Endothelial cell of umbilical vein (primary cell): ENCODE results near the gene DNAJC17. TPM values are rescaled to one million over a fixed set of nuclear protein-coding genes. Genes with fewer than 3 reads are reported as not detected.

Source experiments
- BruUV-seq: library from RNA; stranded (reverse); fragments of 400-500 nt; replicated peaks from 2 replicates; lab custom pipeline; 2021; lab: Mats Ljungman, UMichigan
- CTCF ChIA-PET: fragments of 300-600, 350-600 bp; sonication (Branson Sonifier 250); formaldehyde crosslinking; loops from one replicate; lab custom pipeline; 2021; ENCODE audit warnings: antibody characterized with exemption, inconsistent platforms; lab: Charles Lee
- POLR2A ChIA-PET: fragments of 300-600, 350-600 bp; sonication (Branson Sonifier 250); formaldehyde crosslinking; loops from one replicate; lab custom pipeline; 2021; ENCODE audit warnings: antibody characterized with exemption, inconsistent platforms; lab: Charles Lee
- DNase-seq: peaks from one replicate; pipeline ENCODE4 v3.0.0-alpha.2; 2011; ENCODE audit warnings: low read depth, low spot score
- FAIRE-seq: peaks from 2 replicates; lab custom pipeline; 2011; peaks lifted over from hg19 to GRCh38; lab: Jason Lieb, UNC
- H2AFZ ChIP-seq: 2 replicates; pipeline ENCODE4 v1.6.0; 2012; ENCODE audit warnings: low read depth, low read length, control low read depth, inconsistent platforms
- H3K27ac ChIP-seq: 2 replicates; pipeline ENCODE4 v1.5.1; 2011; ENCODE audit warnings: low read depth, mild to moderate bottlenecking, control low read depth, low read length, moderate library complexity; ENCODE audit not compliant: insufficient read depth
- H3K27me3 ChIP-seq, 2 experiments: 2 replicates each; pipeline versions ENCODE4 v1.6.0 to v1.6.1; 2011; ENCODE audit warnings: low read length in 2 of 2, mixed read lengths in 1 of 2; ENCODE audit not compliant: control insufficient read depth in 2 of 2, insufficient read depth in 2 of 2
- H3K36me3 ChIP-seq, 2 experiments: 2 replicates in 1 of 2; 3 replicates in 1 of 2; pipeline ENCODE4 v1.5.1; 2011; ENCODE audit warnings: low read length in 2 of 2, mild to moderate bottlenecking in 1 of 2, moderate library complexity in 1 of 2; ENCODE audit not compliant: control insufficient read depth in 2 of 2, insufficient read depth in 2 of 2; ENCODE audit errors: extremely low read depth in 1 of 2
- H3K4me1 ChIP-seq: 3 replicates; pipeline ENCODE4 v1.5.1; 2011; ENCODE audit warnings: mild to moderate bottlenecking, low read length; ENCODE audit not compliant: control insufficient read depth, insufficient read depth; ENCODE audit errors: extremely low read depth
- H3K4me2 ChIP-seq: 2 replicates; pipeline ENCODE4 v1.6.1; 2011; ENCODE audit warnings: low read length, control low read depth, mixed read lengths; ENCODE audit not compliant: insufficient read depth
- H3K4me3 ChIP-seq, 3 experiments: fragments of 200-600 bp in 1 of 3; sonication (generic), shearing (Covaris generic) in 1 of 3; replicated peaks in 1 of 3; 2 replicates each; pipeline ENCODE4 v1.5.1; 2011 to 2016; ENCODE audit warnings: control low read depth in 3 of 3, low read length in 3 of 3, mild to moderate bottlenecking in 2 of 3, inconsistent platforms in 1 of 3, low read depth in 1 of 3, moderate library complexity in 1 of 3; ENCODE audit not compliant: insufficient read depth in 1 of 3
- H3K79me2 ChIP-seq: 2 replicates; pipeline ENCODE4 v1.6.0; 2012; ENCODE audit warnings: low read length, inconsistent platforms; ENCODE audit not compliant: control insufficient read depth, insufficient read depth
- H3K9ac ChIP-seq: replicated peaks from 2 replicates; pipeline ENCODE3; 2011; ENCODE audit warnings: low read length, control low read depth; ENCODE audit not compliant: insufficient read depth; ENCODE audit errors: extremely low read depth
- H3K9me1 ChIP-seq: replicated peaks from 3 replicates; pipeline ENCODE4 v1.6.0; 2011; ENCODE audit warnings: mild to moderate bottlenecking, low read length; ENCODE audit not compliant: control insufficient read depth, insufficient read depth; ENCODE audit errors: extremely low read depth
- H3K9me3 ChIP-seq: replicated peaks from 2 replicates; pipeline ENCODE4 v1.5.1; 2012; ENCODE audit warnings: low read length, inconsistent platforms; ENCODE audit not compliant: control insufficient read depth, insufficient read depth
- H4K20me1 ChIP-seq: replicated peaks from 2 replicates; pipeline ENCODE3; 2011; ENCODE audit warnings: mild to moderate bottlenecking, low read length; ENCODE audit not compliant: control insufficient read depth, insufficient read depth; ENCODE audit errors: extremely low read depth
- CTCF ChIP-seq, 2 donors: IDR thresholded peaks; 1 replicate in 1 of 2; 2 replicates in 1 of 2; pipeline ENCODE4 v1.5.1; 2011; ENCODE audit warnings: low read length in 2 of 2, mild to moderate bottlenecking in 2 of 2, moderate library complexity in 2 of 2, control low read depth in 1 of 2, inconsistent platforms in 1 of 2, low read depth in 1 of 2; ENCODE audit not compliant: insufficient read depth in 1 of 2; ENCODE audit errors: extremely low read depth in 1 of 2
- EZH2 ChIP-seq: IDR thresholded peaks from 2 replicates; pipeline ENCODE4 v1.6.1; 2012; ENCODE audit warnings: borderline replicate concordance, low read depth, mild to moderate bottlenecking, moderate library complexity, low read length, inconsistent platforms; ENCODE audit not compliant: severe bottlenecking
- FOS ChIP-seq: IDR thresholded peaks from 2 replicates; pipeline ENCODE4 v1.6.1; 2011; ENCODE audit warnings: mild to moderate bottlenecking, low read length, moderate library complexity, borderline replicate concordance; ENCODE audit not compliant: insufficient read depth
- GATA2 ChIP-seq: IDR thresholded peaks from 2 replicates; pipeline ENCODE4 v1.7.0; 2011; ENCODE audit warnings: low read depth, mild to moderate bottlenecking, moderate library complexity, mixed read lengths, low read length; ENCODE audit not compliant: insufficient read length, insufficient read depth
- JUN ChIP-seq: IDR thresholded peaks from 2 replicates; pipeline ENCODE4 v1.6.1; 2011; ENCODE audit warnings: borderline replicate concordance, low read depth; ENCODE audit not compliant: insufficient read length, insufficient read depth
- MAX ChIP-seq: IDR thresholded peaks from 2 replicates; pipeline ENCODE4 v1.6.1; 2011; ENCODE audit not compliant: insufficient read depth, insufficient read length
- MYC ChIP-seq: IDR thresholded peaks from one replicate; pipeline ENCODE4 v1.6.1; 2011; ENCODE audit warnings: mild to moderate bottlenecking, low read depth, low read length
- POLR2A ChIP-seq: IDR thresholded peaks from 2 replicates; pipeline ENCODE4 v1.6.1; 2012; ENCODE audit warnings: low read depth, mild to moderate bottlenecking, control low read depth, low read length
- POLR2AphosphoS5 ChIP-seq: IDR thresholded peaks from 2 replicates; pipeline ENCODE4 v1.6.1; 2012; ENCODE audit warnings: low read depth, mild to moderate bottlenecking, control low read depth, low read length, moderate library complexity; ENCODE audit not compliant: insufficient read depth
- dilution Hi-C: fragments of 300-500 bp; cut with MboI; formaldehyde crosslinking; loops from one replicate; pipeline ENCODE4 v1.15.0; 2019; ENCODE audit warnings: low sequenced_read_pairs; ENCODE audit not compliant: extremely low pct_ligation_motif_present
- intact Hi-C: fragments of 100-400 bp; cut with micrococcal nuclease; formaldehyde crosslinking; loops from one replicate; pipeline ENCODE4 v1.10.0; 2022
- polyA plus RNA-seq, 4 experiments: library from polyadenylated mRNA; depleted of rRNA in 3 of 4; stranded (reverse) in 3 of 4; unstranded in 1 of 4; fragments of >200 nt; gene quantifications; 2 replicates each; pipeline versions ENCODE4 v1.2.1 to v1.2.3, GENCODE V29; 2011 to 2012; ENCODE audit warnings: missing spikeins in 1 of 4
- total RNA-seq: library from RNA; stranded (reverse); gene quantifications from 2 replicates; pipeline ENCODE4 v1.2.3, GENCODE V29; 2021

DNAJC17 gene
- total and polyA plus RNA-seq, 2 donors (not counting 3 experiments of a cell fraction or from before 2014, with no cell fraction given), result 30.7 to 46.4 TPM

GRCh38 chr15:40812721-40813425 is 5.6 kb upstream of the DNAJC17 start:
- FAIRE-seq (no peak), DNase-seq (no peak)
- TF ChIP-seq JUN (no peak), CTCF (IDR thresholded peaks at IDR 0.05; ENCODE audit: extremely low read depth in 1 of 2, insufficient read depth in 1 of 2, low read depth in 1 of 2, low read length in 2 of 2) (no peak), FOS (no peak), POLR2A (no peak), MYC (no peak), EZH2 (no peak), MAX (no peak), POLR2AphosphoS5 (no peak), GATA2 (no peak)
- dilution Hi-C loops, result no loop called here
- H3K36me3 ChIP-seq, result peaks cover 2 to 28% of the 10 kb centered on the region in 2 experiments
- H4K20me1 ChIP-seq, result no peaks in the 10 kb centered on the region
- H3K9me1 ChIP-seq, result no peaks in the 10 kb centered on the region
- ChIA-PET CTCF (interaction anchor here (1.1 kb wide), 1 partner anchor 9 kb away, joined by 3 read pairs; no protein-coding TSS in a partner anchor), POLR2A (no interaction called here)
- no peak overlapping the region for H3K9ac ChIP-seq
- intact Hi-C loops, result no loop called here
- H3K4me1 ChIP-seq, result peaks cover 6% of the 10 kb centered on the region
- no peak overlapping the region for H2AFZ ChIP-seq
- BruUV-seq, result no TSS peak
- H3K27me3 ChIP-seq, result no peaks in the 10 kb centered on the region
- no peak overlapping the region for H3K4me3 ChIP-seq
- H3K4me2 ChIP-seq, result no peak overlapping the region
- H3K9me3 ChIP-seq, result no peaks in the 10 kb centered on the region
- H3K27ac ChIP-seq, result no peak overlapping the region
- peaks cover 4% of the 10 kb centered on the region for H3K79me2 ChIP-seq
